ENCODE data around the gene RNASE11.

The RNASE11 gene

GRCh38 chr14:20587489-20588154 is at the start of gene RNASE11:
Gene RNASE11, minus strand, starts transcription at chr14:20588001.
- DNase-seq (ENCODE audit: low read depth), result no peak
- TF ChIP-seq, protein P1, sequence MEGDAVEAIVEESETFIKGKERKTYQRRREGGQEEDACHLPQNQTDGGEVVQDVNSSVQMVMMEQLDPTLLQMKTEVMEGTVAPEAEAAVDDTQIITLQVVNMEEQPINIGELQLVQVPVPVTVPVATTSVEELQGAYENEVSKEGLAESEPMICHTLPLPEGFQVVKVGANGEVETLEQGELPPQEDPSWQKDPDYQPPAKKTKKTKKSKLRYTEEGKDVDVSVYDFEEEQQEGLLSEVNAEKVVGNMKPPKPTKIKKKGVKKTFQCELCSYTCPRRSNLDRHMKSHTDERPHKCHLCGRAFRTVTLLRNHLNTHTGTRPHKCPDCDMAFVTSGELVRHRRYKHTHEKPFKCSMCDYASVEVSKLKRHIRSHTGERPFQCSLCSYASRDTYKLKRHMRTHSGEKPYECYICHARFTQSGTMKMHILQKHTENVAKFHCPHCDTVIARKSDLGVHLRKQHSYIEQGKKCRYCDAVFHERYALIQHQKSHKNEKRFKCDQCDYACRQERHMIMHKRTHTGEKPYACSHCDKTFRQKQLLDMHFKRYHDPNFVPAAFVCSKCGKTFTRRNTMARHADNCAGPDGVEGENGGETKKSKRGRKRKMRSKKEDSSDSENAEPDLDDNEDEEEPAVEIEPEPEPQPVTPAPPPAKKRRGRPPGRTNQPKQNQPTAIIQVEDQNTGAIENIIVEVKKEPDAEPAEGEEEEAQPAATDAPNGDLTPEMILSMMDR (conservative IDR thresholded peaks at IDR 0.05; ENCODE audit: low read length), result no peak
- no peak within 1 kb of the TSS for H3K4me3 ChIP-seq (ENCODE audit: low read length)

DNA sequence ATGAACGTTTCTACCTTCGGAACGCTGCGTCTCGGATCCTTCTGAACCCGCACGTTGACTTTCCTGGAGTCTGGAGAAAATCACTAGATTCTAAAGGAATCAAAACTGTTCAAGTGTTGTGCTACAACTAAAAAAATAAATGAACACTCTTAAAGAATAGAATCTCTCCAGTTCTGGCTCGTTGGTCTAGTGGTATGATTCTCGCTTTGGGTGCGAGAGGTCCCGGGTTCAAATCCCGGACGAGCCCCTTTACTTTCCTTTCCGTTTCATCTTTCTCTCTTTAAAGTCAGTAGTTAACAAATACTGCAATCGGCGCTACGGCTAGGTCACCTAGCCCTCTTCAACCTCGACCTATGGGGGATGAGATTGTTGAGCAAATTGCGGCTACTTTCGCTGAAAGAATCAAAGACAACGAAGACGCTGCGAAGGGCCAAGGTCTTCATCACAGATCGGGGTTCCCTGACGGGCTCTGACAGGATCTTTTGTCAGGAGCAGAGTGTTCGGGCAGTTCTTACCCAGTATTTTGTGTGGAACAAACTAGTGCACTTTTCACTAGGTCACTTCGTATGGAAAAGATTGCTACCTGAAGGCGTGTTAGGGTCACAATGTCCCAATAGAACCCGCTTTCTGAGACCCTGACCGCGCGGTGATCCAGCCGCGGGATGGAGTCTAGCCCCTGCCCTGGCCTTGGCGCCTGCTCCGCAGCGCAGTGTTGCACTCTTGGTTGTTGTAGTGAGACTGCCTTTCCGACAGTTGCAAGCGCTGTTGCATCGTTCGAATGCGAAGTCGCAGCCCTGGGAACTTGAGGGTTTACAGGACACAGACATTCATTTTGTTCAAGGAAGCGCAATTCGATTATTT is 45.3 kb upstream of the RNASE11 start:
- DNase-seq (ENCODE audit: low read depth), result peak; percentile 83
- peak overlapping the region; percentile 50 for H3K4me3 ChIP-seq (ENCODE audit: low read length)
- TF ChIP-seq, protein P1 (conservative IDR thresholded peaks at IDR 0.05; ENCODE audit: low read length), result no peak

- peak overlapping the region; percentile 50 for H3K4me3 ChIP-seq (ENCODE audit: low read length)
- TF ChIP-seq, protein P1 (conservative IDR thresholded peaks at IDR 0.05; ENCODE audit: low read length), result no peak
- no peak for DNase-seq (ENCODE audit: low read depth)
These were observed 44.6 kb upstream of the RNASE11 start for GRCh38 chr14:20632448-20632830.

- peak; percentile 57 for DNase-seq (ENCODE audit: low read depth)
- TF ChIP-seq, protein P1 (conservative IDR thresholded peaks at IDR 0.05; ENCODE audit: low read length), result no peak
- peak overlapping the region; percentile 50 for H3K4me3 ChIP-seq (ENCODE audit: low read length)
These were observed 44.1 kb upstream of the RNASE11 start for GRCh38 chr14:20631880-20632389.

DNA sequence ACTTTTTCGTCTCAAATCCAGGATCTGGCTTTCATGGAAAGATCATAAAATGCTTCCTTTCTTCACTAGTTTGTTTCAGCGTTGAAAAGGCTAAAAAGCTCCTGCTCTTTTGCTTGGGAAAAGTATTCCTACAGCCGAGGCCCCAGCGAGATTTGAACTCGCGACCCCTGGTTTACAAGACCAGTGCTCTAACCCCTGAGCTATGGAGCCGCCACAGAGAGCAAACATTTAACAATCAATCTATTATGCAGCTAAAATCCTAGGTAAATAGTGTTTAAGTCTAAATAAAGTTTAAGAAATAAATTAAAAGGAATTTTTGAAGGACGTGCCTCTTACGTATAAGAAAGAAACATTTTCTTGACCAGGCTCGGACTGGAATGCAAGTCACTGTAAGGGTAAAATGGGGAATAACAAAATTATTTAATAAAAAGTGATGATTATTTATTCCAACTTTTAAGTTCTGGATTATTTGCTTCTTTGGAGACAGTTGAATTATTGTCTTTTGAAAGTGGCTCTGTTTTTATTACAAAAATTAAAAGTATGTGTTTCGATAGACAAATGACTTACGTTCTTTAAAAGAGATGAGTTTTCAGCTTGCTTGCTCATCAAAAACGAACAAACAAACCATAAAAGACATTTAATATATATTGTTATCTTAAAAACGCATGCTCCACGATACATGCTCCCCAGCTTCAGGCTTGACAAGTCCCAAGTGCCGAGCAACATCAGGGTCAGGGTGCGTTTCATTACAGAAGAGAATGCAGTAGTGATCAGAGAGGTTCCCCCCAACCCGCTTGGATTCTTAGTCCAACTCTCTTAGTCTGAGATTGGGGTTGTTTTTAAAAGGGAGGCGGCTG is 43.5 kb upstream of the RNASE11 start:
- H3K4me3 ChIP-seq (ENCODE audit: low read length), result peak overlapping the region; percentile 50
- TF ChIP-seq, protein P1 (conservative IDR thresholded peaks at IDR 0.05; ENCODE audit: low read length), result no peak
- peak; percentile 53 for DNase-seq (ENCODE audit: low read depth)

GRCh38 chr14:20630340-20631022 is 42.7 kb upstream of the RNASE11 start:
- peak; percentile 18 for DNase-seq (ENCODE audit: low read depth)
- TF ChIP-seq, protein P1 (conservative IDR thresholded peaks at IDR 0.05; ENCODE audit: low read length), result no peak
- peak overlapping the region; percentile 46 for H3K4me3 ChIP-seq (ENCODE audit: low read length)

Measured in AG10803 (cell line).